Vagina (tissue), 2 donors: ENCODE measurements around the gene CFAP161.

Experiments
- CTCF ChIP-seq, 3 experiments: fragments of 450-650 bp in 2 of 3; fragments of 200-600 bp in 1 of 3; sonication (generic) in 1 of 3; IDR thresholded peaks; one replicate each; pipeline ENCODE4 v1.5.1; 2017 to 2019; ENCODE audit warnings: antibody characterized with exemption in 3 of 3, mild to moderate bottlenecking in 2 of 3, moderate library complexity in 2 of 3
- POLR2AphosphoS5 ChIP-seq, 2 donors: sonication (generic); formaldehyde crosslinking; IDR thresholded peaks; one replicate each; pipeline ENCODE4 v1.9.0; 2017; ENCODE audit warnings: antibody characterized with exemption in 2 of 2, mild to moderate bottlenecking in 2 of 2, low read depth in 1 of 2; ENCODE audit not compliant: insufficient read depth in 1 of 2

- no peak for TF ChIP-seq CTCF (IDR thresholded peaks at IDR 0.05)
- TF ChIP-seq POLR2AphosphoS5 (IDR thresholded peaks at IDR 0.05; ENCODE audit: insufficient read depth in 1 of 2, low read depth in 1 of 2), result no peak
Observed at GRCh38 chr15:81185631-81186295, 51.7 kb downstream of the CFAP161 start.
